AG09319 (cell line): Measurements from ENCODE around the gene UGGT2.

Experiments used
- DNase-seq: peaks from one replicate; pipeline ENCODE4 v3.0.0-alpha.2; 2010; ENCODE audit warnings: low read depth; ENCODE audit errors: extremely low read depth
- TF ChIP-seq, protein P1 (sequence below): IDR thresholded peaks from 2 replicates; pipeline ENCODE4 v1.5.1; 2011; ENCODE audit warnings: low read depth, mild to moderate bottlenecking, inconsistent platforms, low read length, moderate library complexity

The UGGT2 gene, protein sequence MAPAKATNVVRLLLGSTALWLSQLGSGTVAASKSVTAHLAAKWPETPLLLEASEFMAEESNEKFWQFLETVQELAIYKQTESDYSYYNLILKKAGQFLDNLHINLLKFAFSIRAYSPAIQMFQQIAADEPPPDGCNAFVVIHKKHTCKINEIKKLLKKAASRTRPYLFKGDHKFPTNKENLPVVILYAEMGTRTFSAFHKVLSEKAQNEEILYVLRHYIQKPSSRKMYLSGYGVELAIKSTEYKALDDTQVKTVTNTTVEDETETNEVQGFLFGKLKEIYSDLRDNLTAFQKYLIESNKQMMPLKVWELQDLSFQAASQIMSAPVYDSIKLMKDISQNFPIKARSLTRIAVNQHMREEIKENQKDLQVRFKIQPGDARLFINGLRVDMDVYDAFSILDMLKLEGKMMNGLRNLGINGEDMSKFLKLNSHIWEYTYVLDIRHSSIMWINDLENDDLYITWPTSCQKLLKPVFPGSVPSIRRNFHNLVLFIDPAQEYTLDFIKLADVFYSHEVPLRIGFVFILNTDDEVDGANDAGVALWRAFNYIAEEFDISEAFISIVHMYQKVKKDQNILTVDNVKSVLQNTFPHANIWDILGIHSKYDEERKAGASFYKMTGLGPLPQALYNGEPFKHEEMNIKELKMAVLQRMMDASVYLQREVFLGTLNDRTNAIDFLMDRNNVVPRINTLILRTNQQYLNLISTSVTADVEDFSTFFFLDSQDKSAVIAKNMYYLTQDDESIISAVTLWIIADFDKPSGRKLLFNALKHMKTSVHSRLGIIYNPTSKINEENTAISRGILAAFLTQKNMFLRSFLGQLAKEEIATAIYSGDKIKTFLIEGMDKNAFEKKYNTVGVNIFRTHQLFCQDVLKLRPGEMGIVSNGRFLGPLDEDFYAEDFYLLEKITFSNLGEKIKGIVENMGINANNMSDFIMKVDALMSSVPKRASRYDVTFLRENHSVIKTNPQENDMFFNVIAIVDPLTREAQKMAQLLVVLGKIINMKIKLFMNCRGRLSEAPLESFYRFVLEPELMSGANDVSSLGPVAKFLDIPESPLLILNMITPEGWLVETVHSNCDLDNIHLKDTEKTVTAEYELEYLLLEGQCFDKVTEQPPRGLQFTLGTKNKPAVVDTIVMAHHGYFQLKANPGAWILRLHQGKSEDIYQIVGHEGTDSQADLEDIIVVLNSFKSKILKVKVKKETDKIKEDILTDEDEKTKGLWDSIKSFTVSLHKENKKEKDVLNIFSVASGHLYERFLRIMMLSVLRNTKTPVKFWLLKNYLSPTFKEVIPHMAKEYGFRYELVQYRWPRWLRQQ (N-terminal part only)

DNA sequence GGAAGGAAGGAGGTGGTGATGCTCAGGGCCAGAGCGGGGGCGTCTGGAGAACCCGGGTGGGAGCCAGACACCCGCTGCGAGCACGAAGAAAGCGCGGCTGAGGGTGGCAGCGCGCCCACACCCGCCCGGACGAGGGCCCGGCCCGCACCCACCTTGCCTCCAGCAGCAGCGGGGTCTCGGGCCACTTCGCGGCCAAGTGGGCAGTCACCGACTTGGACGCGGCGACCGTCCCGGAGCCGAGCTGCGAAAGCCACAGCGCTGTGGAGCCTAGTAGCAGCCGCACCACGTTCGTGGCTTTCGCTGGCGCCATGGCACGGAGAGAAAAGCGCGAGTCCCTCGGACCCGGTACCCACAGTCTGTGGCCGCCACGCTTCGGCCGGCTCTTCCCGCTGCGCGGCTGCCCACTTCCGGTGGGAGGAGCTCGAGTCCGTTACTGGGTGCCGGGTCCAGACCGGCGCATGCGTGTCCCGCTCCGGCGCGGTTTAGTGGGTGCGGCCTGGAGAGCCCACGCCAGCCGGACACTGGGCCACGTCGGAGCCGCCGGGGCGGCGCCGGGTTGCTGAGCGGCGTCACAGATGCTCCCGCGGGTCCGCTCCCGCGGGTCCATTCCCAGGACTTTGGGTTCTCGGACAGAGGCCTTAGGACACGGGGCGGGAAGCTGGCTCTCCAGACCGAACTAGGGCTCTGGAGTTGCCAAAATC lies at the start of gene UGGT2:
Gene UGGT2, minus strand, starts transcription at position 399 of the 701 bp plus-strand sequence. Its CDS starts 89 bp downstream, at position 310.
- TF ChIP-seq, protein P1, sequence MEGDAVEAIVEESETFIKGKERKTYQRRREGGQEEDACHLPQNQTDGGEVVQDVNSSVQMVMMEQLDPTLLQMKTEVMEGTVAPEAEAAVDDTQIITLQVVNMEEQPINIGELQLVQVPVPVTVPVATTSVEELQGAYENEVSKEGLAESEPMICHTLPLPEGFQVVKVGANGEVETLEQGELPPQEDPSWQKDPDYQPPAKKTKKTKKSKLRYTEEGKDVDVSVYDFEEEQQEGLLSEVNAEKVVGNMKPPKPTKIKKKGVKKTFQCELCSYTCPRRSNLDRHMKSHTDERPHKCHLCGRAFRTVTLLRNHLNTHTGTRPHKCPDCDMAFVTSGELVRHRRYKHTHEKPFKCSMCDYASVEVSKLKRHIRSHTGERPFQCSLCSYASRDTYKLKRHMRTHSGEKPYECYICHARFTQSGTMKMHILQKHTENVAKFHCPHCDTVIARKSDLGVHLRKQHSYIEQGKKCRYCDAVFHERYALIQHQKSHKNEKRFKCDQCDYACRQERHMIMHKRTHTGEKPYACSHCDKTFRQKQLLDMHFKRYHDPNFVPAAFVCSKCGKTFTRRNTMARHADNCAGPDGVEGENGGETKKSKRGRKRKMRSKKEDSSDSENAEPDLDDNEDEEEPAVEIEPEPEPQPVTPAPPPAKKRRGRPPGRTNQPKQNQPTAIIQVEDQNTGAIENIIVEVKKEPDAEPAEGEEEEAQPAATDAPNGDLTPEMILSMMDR = no peak

DNA sequence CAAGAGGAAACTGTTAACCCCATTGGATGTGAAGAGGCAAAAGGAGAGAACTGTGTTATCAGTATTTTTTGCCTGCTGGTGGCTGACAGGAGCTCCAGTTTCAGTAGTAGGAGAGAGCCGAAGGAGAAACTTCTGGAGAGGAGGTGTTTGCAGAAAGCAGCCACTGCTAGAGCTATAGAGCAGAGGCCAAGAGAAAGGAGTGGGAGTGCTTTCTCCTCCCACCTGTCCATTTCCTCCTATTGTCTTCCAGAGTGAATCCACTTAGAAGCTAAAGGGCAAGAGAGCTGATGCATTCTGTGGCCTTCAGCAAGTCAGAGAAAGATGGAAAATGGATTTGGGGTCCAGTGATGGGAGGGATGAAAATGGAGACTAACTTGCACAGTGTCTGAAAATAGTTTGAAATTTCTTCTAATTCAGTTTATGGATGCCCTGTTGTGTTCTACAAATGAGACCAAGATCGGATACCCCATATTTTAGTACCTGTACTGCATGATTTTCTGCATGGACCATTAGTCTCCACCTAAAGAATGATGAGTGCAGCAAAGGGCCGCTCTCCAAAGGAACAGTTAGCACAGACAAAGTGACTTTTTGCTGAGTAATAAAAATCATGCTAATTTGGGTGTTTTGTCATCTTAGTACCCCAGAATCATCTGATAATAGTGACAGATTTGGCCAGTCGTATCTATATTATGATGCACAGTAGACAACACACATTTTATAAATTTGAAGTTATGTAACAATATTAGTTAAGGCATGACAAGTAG lies 47.4 kb upstream of the UGGT2 start:
- no peak for DNase-seq

More for the DNA sequence above, at the start of gene UGGT2:
- DNase-seq = peak; percentile 89

DNA sequence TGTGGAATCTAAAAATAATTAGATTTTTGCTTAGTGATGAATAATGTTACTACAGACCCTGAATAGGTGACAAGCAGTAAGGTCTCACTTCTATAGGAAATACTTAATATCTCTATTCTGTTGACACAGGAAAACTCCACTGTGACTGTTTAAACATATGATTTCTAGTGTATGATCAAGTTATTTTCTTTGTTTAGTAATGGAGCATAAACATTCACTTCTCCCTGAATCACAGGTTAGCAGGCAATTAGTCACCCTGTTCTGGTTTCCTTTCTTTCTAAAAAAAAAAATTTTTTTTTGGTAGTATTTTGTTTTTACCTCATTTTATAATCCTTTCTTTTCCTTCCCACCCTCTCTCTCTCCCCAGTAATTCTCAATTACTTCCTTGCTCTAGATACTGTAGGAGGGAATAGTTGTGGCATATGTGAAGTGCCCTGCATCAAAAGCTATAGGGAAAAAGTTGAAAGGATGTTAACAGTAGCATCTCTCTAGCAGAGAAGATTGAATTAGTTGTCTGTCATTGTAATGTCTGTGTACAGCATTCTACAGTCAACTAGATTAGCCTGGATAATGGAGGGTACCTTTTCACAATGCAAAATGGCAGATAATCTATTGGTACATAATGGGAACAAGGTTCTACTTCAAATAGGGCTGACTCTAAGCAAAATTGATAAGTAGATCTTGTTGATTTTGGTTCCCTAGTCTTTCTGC lies 40.2 kb upstream of the UGGT2 start:
- no peak for DNase-seq

More for the DNA sequence above, 47.4 kb upstream of the UGGT2 start:
- TF ChIP-seq, protein P1 = no peak

DNA sequence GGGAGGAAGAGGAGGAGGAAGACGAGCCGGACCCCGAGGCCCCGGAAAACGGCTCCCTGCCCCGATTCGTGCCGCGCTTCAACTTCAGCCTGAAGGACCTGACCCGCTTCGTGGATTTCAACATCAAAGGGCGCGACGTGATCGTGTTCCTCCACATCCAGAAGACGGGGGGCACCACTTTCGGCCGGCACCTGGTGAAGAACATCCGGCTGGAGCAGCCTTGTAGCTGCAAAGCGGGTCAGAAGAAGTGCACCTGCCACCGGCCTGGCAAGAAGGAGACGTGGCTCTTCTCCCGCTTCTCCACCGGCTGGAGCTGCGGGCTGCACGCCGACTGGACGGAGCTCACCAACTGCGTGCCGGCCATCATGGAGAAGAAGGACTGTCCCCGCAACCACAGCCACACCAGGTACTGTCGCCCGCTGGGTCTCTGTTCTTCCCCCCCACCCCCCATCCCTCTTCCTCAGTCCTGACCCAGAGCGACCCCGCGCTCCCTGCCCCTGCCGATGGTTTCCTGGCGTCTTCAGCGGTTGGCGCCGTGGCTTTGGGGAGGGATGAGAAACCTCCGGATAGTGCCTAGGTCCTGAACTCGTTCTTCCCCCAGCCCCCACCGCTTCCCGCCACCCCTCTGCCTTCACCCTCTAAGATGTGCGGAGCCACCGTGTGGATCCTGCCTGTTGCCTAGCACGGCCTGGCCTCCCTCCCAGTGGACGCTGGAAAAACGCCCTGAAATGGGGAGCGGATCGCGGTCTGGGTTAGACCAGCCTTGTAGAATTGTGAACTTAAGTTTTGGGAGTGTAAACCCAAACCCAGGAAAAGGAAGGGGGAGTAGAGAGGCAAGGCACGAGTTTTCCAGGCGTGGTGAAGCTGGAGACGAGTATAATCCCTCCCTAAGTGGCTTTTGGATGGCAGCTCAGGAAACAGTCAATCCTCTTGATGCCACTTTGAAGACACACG lies 38.2 kb upstream of the UGGT2 start:
- TF ChIP-seq, protein P1 = no peak
- DNase-seq = no peak

More for the DNA sequence above, 40.2 kb upstream of the UGGT2 start:
- TF ChIP-seq, protein P1 = no peak

DNA sequence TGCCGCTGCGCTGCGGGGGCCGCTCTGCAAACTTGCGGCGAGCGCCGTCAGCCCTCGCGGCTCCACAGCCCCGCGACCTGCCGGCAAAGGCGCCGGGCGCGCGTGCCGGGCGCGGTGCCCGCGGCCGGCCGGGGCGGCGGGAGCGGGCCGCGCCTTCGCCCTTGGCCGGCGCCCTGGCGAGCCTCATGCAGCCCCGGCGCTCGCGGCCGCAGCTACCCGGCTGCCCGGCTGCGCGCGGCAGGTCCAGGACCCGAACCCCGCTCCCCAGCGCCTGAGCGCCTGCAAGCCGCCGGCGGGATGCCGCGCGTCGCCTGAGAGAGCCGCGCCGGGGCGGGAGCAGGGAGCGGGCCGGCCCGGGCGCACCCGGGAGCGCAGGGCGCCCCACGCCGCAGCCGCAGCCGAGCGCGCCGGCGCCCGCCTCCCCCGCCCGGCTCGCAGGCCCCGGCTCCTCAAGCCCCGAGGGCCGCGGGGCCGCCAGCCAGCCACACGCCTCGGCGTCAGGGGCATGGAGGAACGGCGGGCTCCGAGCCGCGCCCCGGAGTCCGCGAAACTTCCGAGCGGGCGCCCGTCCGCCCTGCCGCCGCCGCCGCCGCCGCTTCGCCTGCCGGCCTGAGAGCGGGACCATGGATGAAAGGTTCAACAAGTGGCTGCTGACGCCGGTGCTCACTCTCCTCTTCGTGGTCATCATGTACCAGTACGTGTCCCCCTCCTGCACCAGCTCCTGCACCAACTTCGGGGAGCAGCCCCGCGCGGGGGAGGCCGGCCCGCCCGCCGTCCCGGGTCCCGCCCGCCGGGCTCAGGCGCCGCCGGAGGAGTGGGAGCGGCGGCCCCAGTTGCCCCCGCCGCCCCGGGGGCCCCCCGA lies 37.3 kb upstream of the UGGT2 start:
- no peak for DNase-seq
- TF ChIP-seq, protein P1 = no peak
